Brain microvascular endothelial cell (primary cell): ENCODE measurements around the gene HHAT.

Source experiments
- DNase-seq: peaks from one replicate; pipeline ENCODE4 v3.0.0-alpha.2; 2020
- H3K27ac ChIP-seq: fragments of 250-450 bp; sonication (Bioruptor Pico); 2 replicates; pipeline ENCODE4 v1.5.1; 2020; ENCODE audit warnings: mild to moderate bottlenecking, moderate library complexity
- H3K27me3 ChIP-seq: fragments of 250-450 bp; sonication (Bioruptor Pico); replicated peaks from 2 replicates; pipeline ENCODE4 v1.5.1; 2020; ENCODE audit warnings: mild to moderate bottlenecking
- H3K36me3 ChIP-seq: fragments of 250-450 bp; sonication (Bioruptor Pico); replicated peaks from 2 replicates; pipeline ENCODE4 v1.5.1; 2020; ENCODE audit warnings: mild to moderate bottlenecking
- H3K4me3 ChIP-seq: 2 replicates; pipeline ENCODE4 v1.5.1; 2011; ENCODE audit warnings: low read depth, mild to moderate bottlenecking, control low read depth, low read length, moderate library complexity
- in situ Hi-C: cut with HindIII; loops from 2 replicates; pipeline ENCODE4 v1.10.0; 2017; ENCODE audit warnings: low sequenced_read_pairs, low pct_ligation_motif_present
- TF ChIP-seq, protein P1 (sequence below): IDR thresholded peaks from 2 replicates; pipeline ENCODE4 v1.5.1; 2011; ENCODE audit warnings: low read depth, mild to moderate bottlenecking, moderate library complexity, low read length, control low read depth, inconsistent platforms; ENCODE audit errors: missing control alignments

Gene HHAT

DNA sequence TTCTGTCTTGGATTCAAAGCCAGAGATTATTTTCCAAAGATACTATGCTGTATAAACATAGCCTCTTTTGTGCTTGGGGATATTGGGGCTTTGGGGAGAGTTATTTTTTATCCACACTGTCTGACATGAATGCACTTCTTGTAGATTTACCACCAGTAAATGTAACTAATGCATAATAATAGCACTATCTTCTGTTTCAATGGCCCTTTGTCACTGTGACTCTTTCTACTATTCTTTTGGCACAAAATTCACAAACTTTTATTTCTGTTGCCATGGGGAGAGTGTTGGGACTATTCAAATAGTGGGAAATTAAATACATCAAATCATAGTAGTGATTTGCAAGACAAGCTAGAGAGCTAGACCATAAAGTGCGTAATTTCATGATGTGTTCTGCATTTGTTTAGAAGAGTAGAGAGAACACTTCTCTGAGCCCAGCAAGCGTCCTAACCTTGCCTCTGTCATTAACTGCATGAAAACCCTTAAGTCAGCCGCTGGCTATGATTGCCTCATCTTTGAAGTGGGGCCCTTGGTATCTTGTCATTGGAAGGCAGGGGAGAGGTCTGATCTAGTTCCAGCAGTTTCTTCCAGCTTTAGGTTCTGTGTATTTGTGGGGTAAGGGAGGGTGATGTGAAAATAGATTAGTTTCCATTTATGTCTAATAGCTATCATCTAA is 154.4 kb downstream of the HHAT start:
- in situ Hi-C loops = no loop called here

DNA sequence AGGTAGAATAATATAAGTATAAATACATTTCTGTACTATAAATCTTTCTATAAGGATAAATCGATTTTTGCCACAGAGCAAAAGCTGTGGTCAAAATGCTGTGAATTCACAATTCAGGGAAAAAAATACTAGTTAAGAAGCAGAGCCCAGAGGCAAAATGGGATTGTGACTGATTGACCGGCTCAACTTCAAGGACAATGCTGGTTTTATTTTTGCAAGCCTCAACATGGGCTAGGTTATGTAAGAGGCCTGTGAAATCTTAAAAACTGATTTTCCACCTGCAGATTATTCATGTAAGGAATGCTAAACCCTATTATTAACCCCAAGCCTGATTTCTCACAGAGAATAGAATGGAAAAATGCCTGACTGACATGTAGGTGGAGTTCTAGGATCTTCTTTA is 155.1 kb downstream of the HHAT start:
- Histone ChIP-seq H3K4me3 (no peak overlapping the region), H3K27ac (no peak overlapping the region), H3K36me3 (no peaks in the 10 kb centered on the region), H3K27me3 (no peaks in the 10 kb centered on the region)
- TF ChIP-seq, protein P1, sequence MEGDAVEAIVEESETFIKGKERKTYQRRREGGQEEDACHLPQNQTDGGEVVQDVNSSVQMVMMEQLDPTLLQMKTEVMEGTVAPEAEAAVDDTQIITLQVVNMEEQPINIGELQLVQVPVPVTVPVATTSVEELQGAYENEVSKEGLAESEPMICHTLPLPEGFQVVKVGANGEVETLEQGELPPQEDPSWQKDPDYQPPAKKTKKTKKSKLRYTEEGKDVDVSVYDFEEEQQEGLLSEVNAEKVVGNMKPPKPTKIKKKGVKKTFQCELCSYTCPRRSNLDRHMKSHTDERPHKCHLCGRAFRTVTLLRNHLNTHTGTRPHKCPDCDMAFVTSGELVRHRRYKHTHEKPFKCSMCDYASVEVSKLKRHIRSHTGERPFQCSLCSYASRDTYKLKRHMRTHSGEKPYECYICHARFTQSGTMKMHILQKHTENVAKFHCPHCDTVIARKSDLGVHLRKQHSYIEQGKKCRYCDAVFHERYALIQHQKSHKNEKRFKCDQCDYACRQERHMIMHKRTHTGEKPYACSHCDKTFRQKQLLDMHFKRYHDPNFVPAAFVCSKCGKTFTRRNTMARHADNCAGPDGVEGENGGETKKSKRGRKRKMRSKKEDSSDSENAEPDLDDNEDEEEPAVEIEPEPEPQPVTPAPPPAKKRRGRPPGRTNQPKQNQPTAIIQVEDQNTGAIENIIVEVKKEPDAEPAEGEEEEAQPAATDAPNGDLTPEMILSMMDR = no peak
- no peak for DNase-seq
- in situ Hi-C loops = no loop called here

More for the DNA sequence above, 154.4 kb downstream of the HHAT start:
- Histone ChIP-seq H3K27me3 (no peaks in the 10 kb centered on the region), H3K4me3 (no peak overlapping the region), H3K36me3 (no peaks in the 10 kb centered on the region), H3K27ac (no peak overlapping the region)
- no peak for DNase-seq
- TF ChIP-seq, protein P1 = no peak

DNA sequence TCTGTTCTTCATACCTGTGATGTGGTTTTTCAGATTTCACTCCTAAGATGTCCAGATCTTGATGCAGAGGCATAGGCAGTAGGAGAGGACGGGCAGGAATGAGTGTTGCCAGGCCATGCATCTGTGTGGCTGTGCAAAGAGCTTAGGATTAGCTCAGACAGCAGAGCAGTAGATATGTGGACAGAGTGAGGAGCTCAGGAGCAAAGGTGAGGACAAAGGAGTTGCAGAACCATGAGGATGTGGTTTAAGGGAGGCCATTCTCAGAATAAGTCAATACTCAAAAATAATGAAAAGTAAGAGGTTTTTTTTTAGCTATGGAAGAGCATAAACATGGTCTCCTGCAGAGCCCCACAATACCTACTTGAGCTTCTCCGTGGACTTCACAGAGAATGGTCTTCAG is 158.3 kb downstream of the HHAT start:
- H3K4me3 ChIP-seq = no peak overlapping the region
- TF ChIP-seq, protein P1 = no peak
- in situ Hi-C loops = no loop called here
- H3K27ac ChIP-seq = no peak overlapping the region
- H3K27me3 ChIP-seq = no peaks in the 10 kb centered on the region
- no peaks in the 10 kb centered on the region for H3K36me3 ChIP-seq
- DNase-seq = no peak

DNA sequence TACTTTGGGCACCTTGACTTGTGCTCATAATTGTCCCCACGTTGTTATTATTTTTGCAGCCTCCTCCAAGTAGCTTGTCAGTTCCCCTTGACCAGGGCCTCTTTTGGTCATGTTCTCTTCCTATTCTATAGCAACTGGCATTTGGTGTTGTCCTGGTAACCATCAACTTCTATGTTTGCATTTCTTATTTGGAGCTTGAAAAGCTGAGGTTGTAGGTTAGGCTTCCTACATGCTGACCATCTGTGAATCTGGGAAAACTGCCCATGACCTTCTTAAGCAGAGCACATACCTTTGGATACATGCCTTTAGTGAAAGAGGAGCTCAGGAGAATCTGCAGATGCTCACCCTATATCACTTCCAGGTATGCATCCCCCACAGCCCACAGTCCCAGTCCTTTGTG is 160.8 kb downstream of the HHAT start:
- no peak overlapping the region for H3K4me3 ChIP-seq
- H3K27me3 ChIP-seq = no peaks in the 10 kb centered on the region
- no peak overlapping the region for H3K27ac ChIP-seq
- no peak for DNase-seq
- in situ Hi-C loops = no loop called here
- no peaks in the 10 kb centered on the region for H3K36me3 ChIP-seq
- TF ChIP-seq, protein P1 = no peak

DNA sequence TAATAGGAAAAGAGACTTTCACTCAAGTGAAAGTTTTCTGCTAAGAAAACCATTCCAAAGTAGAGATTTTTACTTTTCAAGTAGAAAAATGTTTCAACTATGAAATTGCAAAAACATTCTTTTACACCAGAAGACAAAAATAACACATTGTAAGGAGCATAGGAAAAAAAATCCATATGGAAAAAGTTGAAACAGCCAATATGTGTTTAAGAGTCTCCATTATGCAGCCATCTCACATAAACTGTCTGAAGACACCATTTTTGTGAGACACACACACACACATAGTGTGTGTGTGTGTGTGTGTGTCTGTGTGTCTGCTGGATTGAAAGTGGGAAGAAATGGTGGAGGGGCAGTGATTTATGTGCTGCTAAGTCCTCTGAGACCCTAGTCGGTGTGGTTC is 162.1 kb downstream of the HHAT start:
- in situ Hi-C loops = no loop called here
- TF ChIP-seq, protein P1 = no peak
- Histone ChIP-seq H3K4me3 (no peak overlapping the region), H3K27me3 (no peaks in the 10 kb centered on the region), H3K27ac (no peak overlapping the region), H3K36me3 (no peaks in the 10 kb centered on the region)
- no peak for DNase-seq

DNA sequence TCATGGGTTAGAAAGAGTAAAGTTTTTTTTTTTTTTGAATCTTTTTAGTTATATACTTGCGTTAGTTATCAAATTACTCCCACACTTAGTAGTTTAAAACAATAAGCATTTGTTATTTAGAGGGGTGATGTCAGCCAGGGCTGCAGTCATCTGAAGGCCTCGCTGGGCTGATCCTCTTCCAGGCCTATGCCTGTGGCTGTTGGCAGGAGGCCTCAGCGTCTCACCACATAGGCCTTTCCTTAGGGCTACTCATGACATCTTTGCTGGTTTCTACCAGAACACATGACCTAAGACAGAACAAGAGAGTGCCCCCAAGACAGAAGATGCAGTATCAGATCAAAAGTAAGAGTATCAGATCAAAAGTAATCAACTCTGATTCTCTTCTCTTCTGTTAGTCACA is 167.4 kb downstream of the HHAT start:
- H3K4me3 ChIP-seq = no peak overlapping the region

More for the DNA sequence above, 167.4 kb downstream of the HHAT start:
- H3K27me3 ChIP-seq = no peaks in the 10 kb centered on the region
- peak; percentile 67 for DNase-seq
- no peaks in the 10 kb centered on the region for H3K36me3 ChIP-seq
- in situ Hi-C loops = no loop called here
- TF ChIP-seq, protein P1 = no peak
- no peak overlapping the region for H3K27ac ChIP-seq
